Thyroid gland (tissue), 4 donors: Measurements from ENCODE around the gene MARK2. TPM values are rescaled to one million over a fixed set of nuclear protein-coding genes. Genes with fewer than 3 reads are reported as not detected.
A peak's percentile ranks its signal among the peaks of the same experiment; 100 is the strongest.
"Not testable (repeated sequence)": the region's sequence is repeated elsewhere in the genome, so short reads cannot be mapped to it uniquely, and the experiment has no call there.

Source experiments
- DNase-seq, 2 donors: peaks; one replicate each; pipeline ENCODE4 v3.0.0-alpha.2; 2019
- H3K27ac ChIP-seq, 3 donors: fragments of 200-600 bp; sonication (generic); 1 replicate in 2 of 3; 2 replicates in 1 of 3; pipeline ENCODE4 v1.5.1; 2016 to 2019; ENCODE audit warnings: mild to moderate bottlenecking in 1 of 3, moderate library complexity in 1 of 3
- H3K27me3 ChIP-seq: fragments of 200-600 bp; sonication (generic); one replicate; pipeline ENCODE4 v1.5.1; 2019
- H3K36me3 ChIP-seq, 2 donors: fragments of 200-600 bp; sonication (generic); one replicate each; pipeline ENCODE4 v1.5.1; 2016 to 2019
- H3K4me1 ChIP-seq, 2 donors: fragments of 200-600 bp; sonication (generic); one replicate each; pipeline ENCODE4 v1.5.1; 2017 to 2019
- H3K4me3 ChIP-seq, 3 donors: fragments of 200-600 bp; sonication (generic); replicated peaks in 1 of 3; 1 replicate in 2 of 3; 2 replicates in 1 of 3; pipeline ENCODE4 v1.5.1; 2016; ENCODE audit warnings: mild to moderate bottlenecking in 1 of 3
- H3K9me3 ChIP-seq: fragments of 200-600 bp; sonication (generic); one replicate; pipeline ENCODE4 v1.5.1; 2017
- CTCF ChIP-seq, 6 experiments: fragments of 200-600 bp in 3 of 6; fragments of 450-650 bp in 3 of 6; sonication (generic) in 3 of 6; IDR thresholded peaks; one replicate each; pipeline ENCODE4 v1.5.1; 2016 to 2019; ENCODE audit warnings: antibody characterized with exemption in 6 of 6, mild to moderate bottlenecking in 2 of 6, inconsistent platforms in 1 of 6, moderate library complexity in 1 of 6
- POLR2A ChIP-seq, 2 donors: fragments of 450-650 bp; IDR thresholded peaks; one replicate each; pipeline ENCODE4 v1.6.1; 2017; ENCODE audit warnings: antibody characterized with exemption in 2 of 2, mild to moderate bottlenecking in 2 of 2, moderate library complexity in 1 of 2
- WGBS, 2 donors: methylation state at CpG; one replicate each; pipeline ENCODE4 v1.1.5; 2017; 5-methylcytosine and 5-hydroxymethylcytosine counted together
- intact Hi-C: fragments of 100-400 bp; cut with DNase I; formaldehyde crosslinking; loops from one replicate; pipeline ENCODE4 v1.15.1; 2023
- total RNA-seq, 4 donors: library from RNA; depleted of rRNA; stranded (reverse); fragments of >200 nt; gene quantifications; one replicate each; pipeline ENCODE4 v1.2.3, GENCODE V29; 2016

MARK2 gene
- total RNA-seq, 4 donors from 2014 or later: 28.2 to 57.7 (median 48.6) TPM

- peak; percentile 79 to 82 for DNase-seq
- no peak overlapping the region for H3K4me3 ChIP-seq
- no peaks in the 10 kb centered on the region for H3K27me3 ChIP-seq
- peaks cover 49% of the 10 kb centered on the region in 2 donors for H3K4me1 ChIP-seq
- H3K9me3 ChIP-seq: no peaks in the 10 kb centered on the region
- peak overlapping the region; percentile 76 to 91 (median 78) for H3K27ac ChIP-seq
- intact Hi-C loops: no loop called here
- TF ChIP-seq POLR2A (IDR thresholded peaks at IDR 0.05): no peak
- WGBS, 2 donors: 36 to 38% methylated on average over 11 of the region's 11 CpGs
- H3K36me3 ChIP-seq: peaks cover 0 to 4% of the 10 kb centered on the region in 2 donors
Observed at GRCh38 chr11:63858628-63859550, 20.0 kb downstream of the MARK2 start.

- peaks cover 0 to 4% of the 10 kb centered on the region in 2 donors for H3K36me3 ChIP-seq
- peaks cover 65 to 67% of the 10 kb centered on the region in 2 donors for H3K4me1 ChIP-seq
- no peak overlapping the region for H3K4me3 ChIP-seq
- no peaks in the 10 kb centered on the region for H3K27me3 ChIP-seq
- WGBS, 2 donors: 24 to 50% methylated on average over 4 of the region's 4 CpGs
- no peak for DNase-seq
- TF ChIP-seq CTCF (IDR thresholded peaks at IDR 0.05) (no peak), POLR2A (IDR thresholded peaks at IDR 0.05) (no peak)
- peak overlapping the region in 1 of 3 donors; percentile 15 for H3K27ac ChIP-seq
- intact Hi-C loops: no loop called here
- H3K9me3 ChIP-seq: no peaks in the 10 kb centered on the region
Observed at GRCh38 chr11:63862923-63863322, 24.0 kb downstream of the MARK2 start.

- peak overlapping the region in 1 of 3 donors; percentile 3 for H3K27ac ChIP-seq
- H3K27me3 ChIP-seq, DNase-seq, intact Hi-C loops, H3K36me3 ChIP-seq, H3K4me3 ChIP-seq, H3K9me3 ChIP-seq: not testable (repeated sequence)
- H3K4me1 ChIP-seq: peaks cover 63 to 65% of the 10 kb centered on the region in 2 donors
- WGBS, 2 donors: 93 to 96% methylated on average over 6 of the region's 6 CpGs
Observed at GRCh38 chr11:63863620-63864019, 24.7 kb downstream of the MARK2 start.

- no peaks in the 10 kb centered on the region for H3K9me3 ChIP-seq
- intact Hi-C loops: no loop called here
- H3K36me3 ChIP-seq: peaks cover 0 to 4% of the 10 kb centered on the region in 2 donors
- DNase-seq: peak; percentile 86 to 89
- H3K4me3 ChIP-seq: no peak overlapping the region
- TF ChIP-seq CTCF (IDR thresholded peaks at IDR 0.05) (no peak), POLR2A (IDR thresholded peaks at IDR 0.05) (no peak)
- peak overlapping the region; percentile 19 to 64 (median 61) for H3K27ac ChIP-seq
- H3K27me3 ChIP-seq: no peaks in the 10 kb centered on the region
- H3K4me1 ChIP-seq: peaks cover 73 to 75% of the 10 kb centered on the region in 2 donors
- WGBS, 2 donors: 28 to 37% methylated on average over 4 of the region's 4 CpGs
Observed at GRCh38 chr11:63866211-63866610, 27.3 kb downstream of the MARK2 start.

GRCh38 chr11:63867511-63867910 lies 28.6 kb downstream of the MARK2 start:
- WGBS, 2 donors: 51 to 63% methylated on average over 4 of the region's 4 CpGs
- no peak overlapping the region for H3K4me3 ChIP-seq
- peaks cover 79 to 85% of the 10 kb centered on the region in 2 donors for H3K4me1 ChIP-seq
- no peaks in the 10 kb centered on the region for H3K36me3 ChIP-seq
- no peak for TF ChIP-seq POLR2A (IDR thresholded peaks at IDR 0.05)
- TF ChIP-seq CTCF (IDR thresholded peaks at IDR 0.05): no peak
- peak overlapping the region; percentile 34 to 64 (median 61) for H3K27ac ChIP-seq
- no peaks in the 10 kb centered on the region for H3K27me3 ChIP-seq
- intact Hi-C loops: no loop called here
- H3K9me3 ChIP-seq: no peaks in the 10 kb centered on the region
- no peak for DNase-seq
